ENCODE results near the gene CLTC.
A peak's percentile ranks its signal among the peaks of the same experiment; 100 is the strongest.
"Not testable (repeated sequence)": the region's sequence is repeated elsewhere in the genome, so short reads cannot be mapped to it uniquely, and the experiment has no call there.

Gene CLTC
- long read RNA-seq, donor 1, full-length matches to known transcripts, result 11 of 58 reads
- long read RNA-seq, donor 1, partial matches to known transcripts, result 17 of 58 reads
- long read RNA-seq, donor 1, other reads (novel, unspliced or antisense), result 30 of 58 reads
- long read RNA-seq, donor 2, full-length matches to known transcripts, result 6 of 14 reads
- long read RNA-seq, donor 2, partial matches to known transcripts, result 8 of 14 reads
- long read RNA-seq, donor 2, other reads (novel, unspliced or antisense), result 0 of 14 reads
- long read RNA-seq, donor 3, full-length matches to known transcripts, result 4 of 64 reads
- long read RNA-seq, donor 3, partial matches to known transcripts, result 60 of 64 reads
- long read RNA-seq, donor 3, other reads (novel, unspliced or antisense), result 0 of 64 reads
- long read RNA-seq, donor 4, full-length matches to known transcripts, result 16 of 45 reads
- long read RNA-seq, donor 4, partial matches to known transcripts, result 29 of 45 reads
- long read RNA-seq, donor 4, other reads (novel, unspliced or antisense), result 0 of 45 reads
- long read RNA-seq, donor 5, full-length matches to known transcripts, result 19 of 36 reads
- long read RNA-seq, donor 5, partial matches to known transcripts, result 17 of 36 reads
- long read RNA-seq, donor 5, other reads (novel, unspliced or antisense), result 0 of 36 reads
- long read RNA-seq, donor 6, full-length matches to known transcripts, result 20 of 165 reads
- long read RNA-seq, donor 6, partial matches to known transcripts, result 131 of 165 reads
- long read RNA-seq, donor 6, other reads (novel, unspliced or antisense), result 14 of 165 reads
- long read RNA-seq, donor 7, result 0 reads
- long read RNA-seq, donor 8, full-length matches to known transcripts, result 16 of 45 reads
- long read RNA-seq, donor 8, partial matches to known transcripts, result 29 of 45 reads
- long read RNA-seq, donor 8, other reads (novel, unspliced or antisense), result 0 of 45 reads

DNA sequence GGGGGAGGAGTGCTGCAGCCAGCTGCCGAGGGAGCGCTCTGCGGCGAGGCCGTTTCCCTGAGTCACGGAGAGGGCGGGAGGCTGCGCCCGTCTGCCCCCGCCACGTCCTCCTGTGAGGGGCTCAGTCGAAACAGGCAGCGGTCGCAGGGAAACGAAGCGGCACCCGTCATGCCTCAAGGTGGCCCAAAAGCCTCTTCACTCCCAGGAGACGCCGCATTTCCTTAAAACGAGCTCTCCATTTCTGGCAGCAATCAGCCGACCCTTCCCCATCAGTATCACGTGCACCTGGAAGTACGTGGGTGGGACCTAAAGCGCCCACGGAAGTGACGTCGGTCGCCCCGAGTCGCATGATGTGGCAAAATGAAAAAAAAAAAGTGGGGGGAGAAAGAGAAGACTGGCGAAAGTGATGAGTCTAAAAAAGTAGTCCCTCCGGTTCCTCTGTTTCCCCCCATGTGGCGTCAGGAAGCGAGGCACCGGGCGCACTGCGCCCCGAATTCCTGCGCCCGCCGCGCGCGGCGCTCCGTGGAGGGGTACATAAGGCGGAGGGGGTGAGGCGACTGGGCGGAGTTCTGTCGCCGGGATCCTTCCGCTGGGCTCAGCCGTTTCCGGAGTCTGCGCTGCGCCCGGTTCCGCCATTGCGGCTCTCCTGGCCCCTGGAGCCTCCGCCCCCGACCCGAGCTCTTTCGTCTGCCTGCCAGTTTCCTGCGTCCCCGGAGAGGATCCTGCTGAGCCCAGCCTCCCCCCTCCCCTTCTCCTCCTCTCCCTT is at the start of gene CLTC:
Gene CLTC, plus strand, starts transcription at position 598 of the 766 bp plus-strand sequence. CDS start 237 bp downstream, outside the sequence.
- peak; percentile 100 for DNase-seq

DNA sequence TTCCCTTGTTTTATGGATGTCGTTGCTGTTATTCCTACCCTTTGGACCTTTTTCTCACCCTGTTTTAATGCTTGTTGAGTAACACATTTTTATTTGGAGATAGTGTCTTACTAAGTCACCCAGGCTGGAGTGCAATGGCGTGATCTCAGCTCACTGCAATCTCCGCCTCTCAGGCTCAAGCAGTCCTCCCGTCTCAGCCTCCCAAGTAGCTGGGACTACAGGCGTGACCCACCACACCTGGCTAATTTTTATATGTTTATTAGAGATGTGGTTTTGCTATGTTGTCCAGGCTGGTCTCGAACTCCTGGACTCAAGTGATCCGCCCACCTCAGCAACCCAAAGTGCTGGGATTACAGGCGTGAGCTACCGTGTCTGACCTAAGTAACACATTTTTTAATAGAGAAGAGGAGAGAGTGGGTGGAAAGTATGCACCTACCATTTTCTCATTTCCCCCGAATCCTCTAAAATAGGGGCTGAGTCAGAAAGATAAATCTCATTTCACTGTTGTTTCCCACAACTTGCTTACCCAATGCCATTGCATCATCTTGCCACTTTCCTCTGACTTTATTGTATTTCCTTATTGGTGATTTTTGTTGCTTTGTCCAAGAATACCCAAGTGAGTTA is 47.3 kb upstream of the CLTC start:
- DNase-seq, result no peak

- DNase-seq, result not testable (repeated sequence)
These were observed 35.5 kb upstream of the CLTC start for GRCh38 chr17:59584168-59584567.

GRCh38 chr17:59600169-59600568 is 19.5 kb upstream of the CLTC start:
- DNase-seq, result no peak

DNA sequence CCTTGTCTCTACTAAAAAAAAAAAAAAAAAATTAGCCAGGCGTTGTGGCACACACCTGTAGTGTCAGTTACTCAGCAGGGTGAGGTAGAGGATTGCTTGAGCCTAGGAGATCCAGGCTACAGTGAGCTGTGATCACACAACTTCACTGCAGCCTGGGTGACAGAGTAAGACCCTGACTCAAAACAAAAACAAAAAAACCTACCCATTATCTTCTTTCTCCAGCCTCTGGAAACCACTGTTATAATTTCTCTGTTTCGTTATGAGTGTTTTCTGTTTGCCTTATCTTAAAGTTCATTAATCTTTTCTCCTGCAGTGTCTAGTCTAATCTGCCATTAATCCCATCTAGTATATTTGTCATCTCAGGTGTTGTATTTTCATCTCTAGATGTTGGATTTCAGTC is 18.6 kb upstream of the CLTC start:
- DNase-seq, result no peak

DNA sequence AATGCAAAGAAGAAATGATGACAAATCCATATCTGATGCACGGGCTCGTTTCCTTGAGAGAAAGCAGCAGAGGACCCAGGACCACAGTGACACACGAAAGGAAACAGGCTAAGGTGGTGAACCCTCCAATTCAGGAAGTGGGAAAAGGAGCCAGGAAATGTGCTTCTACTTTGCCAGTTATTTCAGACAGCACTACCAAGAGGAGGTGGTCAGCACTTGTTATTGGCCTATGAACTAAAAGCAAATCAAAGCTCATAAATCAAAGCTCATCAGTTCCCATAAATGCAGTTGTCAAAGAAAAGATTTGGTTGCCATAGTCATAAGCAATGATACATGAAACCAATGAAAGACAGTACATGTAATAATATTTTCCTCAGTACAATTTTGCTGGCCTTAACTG is 12.6 kb upstream of the CLTC start:
- no peak for DNase-seq

- DNase-seq, result no peak
These were observed 11.8 kb upstream of the CLTC start for GRCh38 chr17:59607817-59608403.

- DNase-seq, result no peak
These were observed 8.2 kb upstream of the CLTC start for GRCh38 chr17:59611503-59611902.

- no peak for DNase-seq
These were observed 3.3 kb upstream of the CLTC start for GRCh38 chr17:59616253-59616920.

DNA sequence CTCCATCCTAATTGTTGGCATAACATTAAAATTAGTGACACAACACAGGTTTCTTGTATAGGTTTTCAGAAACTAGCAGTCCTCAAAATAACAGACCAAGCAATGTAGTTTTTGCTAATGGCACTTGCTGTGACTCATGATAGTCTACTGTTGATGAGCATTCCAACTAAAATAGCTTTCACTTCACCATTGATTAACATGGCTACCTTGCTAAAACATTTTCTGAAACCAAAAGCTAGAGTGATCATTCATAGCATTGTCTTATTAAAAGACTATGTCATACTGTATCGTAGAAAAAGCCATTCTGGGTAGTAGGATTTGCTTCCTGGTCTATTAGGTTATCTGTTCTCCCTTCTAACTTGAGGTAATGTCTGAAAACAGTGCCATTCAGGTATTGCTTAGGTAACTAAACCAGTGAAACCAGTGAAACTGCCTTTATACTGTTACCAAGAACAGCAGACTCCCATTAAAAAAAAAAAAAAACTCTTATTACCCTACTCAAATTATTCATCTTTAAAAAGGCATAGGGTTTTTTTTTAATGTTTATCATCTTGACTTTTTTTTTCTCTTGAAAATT is 2.5 kb upstream of the CLTC start:
- no peak for DNase-seq

DNA sequence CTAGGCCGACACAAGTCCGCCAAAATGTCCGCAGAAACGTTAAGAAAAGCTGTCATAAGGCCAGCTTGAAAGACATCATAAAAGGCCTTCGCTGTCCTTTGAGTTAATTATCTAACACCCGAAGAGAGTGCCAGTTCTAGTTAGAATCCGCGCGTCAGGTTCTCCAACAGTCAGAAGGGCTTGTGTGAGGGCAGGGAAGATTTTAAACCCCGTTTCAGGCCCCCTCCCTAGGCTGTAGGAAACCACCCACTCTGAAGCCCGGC is 729 bp upstream of the CLTC start:
- DNase-seq, result no peak

DNA sequence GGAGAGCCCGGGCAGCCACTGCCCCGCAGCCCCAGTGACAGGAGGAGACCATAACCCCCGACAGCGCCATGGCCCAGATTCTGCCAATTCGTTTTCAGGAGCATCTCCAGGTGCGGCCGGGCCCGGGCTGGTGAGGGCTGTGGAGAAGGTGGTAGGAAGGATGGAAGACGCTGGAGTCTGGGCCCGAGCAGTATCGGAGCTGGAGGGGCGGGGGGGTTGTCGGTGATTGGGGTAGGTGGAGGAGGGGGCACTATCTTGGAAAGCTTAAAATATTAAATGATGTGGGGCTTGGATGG is 317 bp downstream of the CLTC start:
- no peak for DNase-seq

DNA sequence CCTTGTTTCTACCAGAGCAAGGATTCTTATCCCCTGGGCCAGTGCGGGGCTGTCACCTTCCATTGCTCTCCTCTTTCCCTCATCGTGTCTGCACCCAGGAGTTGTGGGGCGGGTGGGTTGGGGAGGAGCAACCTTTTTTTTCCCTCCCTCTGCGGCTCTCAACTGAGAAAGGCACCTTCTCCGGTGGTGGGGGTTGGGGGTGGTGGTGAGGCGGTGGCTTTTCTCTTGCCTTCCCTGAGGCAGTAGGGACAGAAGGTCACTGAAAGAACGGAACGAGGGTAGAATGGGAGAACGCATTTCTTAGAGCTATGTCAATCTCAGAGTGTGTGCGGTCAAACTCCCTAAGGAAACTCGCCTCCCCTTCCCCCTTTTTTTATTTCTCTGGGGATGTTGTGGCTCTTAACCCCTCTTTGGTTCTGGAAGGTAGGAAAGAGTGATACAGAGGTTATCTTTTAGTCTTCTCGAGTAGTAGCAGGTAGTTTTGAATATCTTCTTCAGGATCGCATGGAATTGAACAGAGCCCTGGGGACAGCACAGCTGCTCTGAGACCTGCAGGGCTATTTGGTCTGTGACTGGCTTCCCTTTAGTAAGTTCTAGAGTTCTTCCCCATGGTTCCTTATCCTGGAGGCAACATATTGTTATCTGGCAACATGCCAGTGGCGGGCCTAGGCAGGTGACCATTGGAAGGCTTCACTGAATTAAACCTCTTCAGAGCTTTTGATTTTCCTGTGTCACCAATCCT is 994 bp downstream of the CLTC start:
- DNase-seq, result peak; percentile 43

- DNase-seq, result no peak
These were observed 2.1 kb downstream of the CLTC start for GRCh38 chr17:59621771-59622170.

GRCh38 chr17:59623151-59623550 is 3.5 kb downstream of the CLTC start:
- no peak for DNase-seq

DNA sequence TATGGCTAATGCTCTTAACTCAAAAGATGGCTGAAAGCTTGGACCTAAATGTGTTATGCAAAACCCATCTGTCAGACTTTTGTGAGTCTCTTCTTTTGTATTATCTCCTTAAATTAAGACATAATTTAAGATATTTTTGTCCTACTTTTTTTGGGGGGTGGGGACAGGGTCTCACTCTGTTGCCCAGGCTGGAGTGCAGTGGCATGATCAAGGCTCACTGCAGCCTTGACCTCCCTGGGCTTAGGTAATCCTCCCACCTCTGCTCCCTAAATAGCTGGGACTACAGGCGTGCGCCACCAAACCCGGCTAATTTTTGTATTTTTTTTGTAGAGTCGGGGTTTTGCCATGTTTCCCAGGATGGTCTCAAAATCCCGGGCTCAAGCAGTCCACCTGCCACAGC is 7.1 kb downstream of the CLTC start:
- no peak for DNase-seq

DNA sequence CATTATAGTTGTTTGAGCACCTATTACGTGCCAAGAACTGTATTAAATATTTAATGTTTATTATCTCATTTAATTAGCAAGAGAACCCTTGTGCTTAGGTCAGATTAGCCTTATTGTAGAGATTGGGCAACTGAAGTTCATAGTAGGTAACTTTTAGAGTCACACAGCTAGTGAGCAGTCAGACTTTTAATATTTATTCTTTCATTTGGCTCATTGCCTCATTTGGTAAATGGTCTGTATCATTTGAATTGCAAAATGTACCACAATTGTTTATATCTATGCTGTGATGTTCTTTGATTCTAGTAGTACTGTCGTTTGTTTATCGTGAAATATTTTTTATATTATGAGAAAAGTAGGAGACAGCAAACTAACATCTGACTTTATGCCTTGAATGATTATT is 7.6 kb downstream of the CLTC start:
- no peak for DNase-seq

DNA sequence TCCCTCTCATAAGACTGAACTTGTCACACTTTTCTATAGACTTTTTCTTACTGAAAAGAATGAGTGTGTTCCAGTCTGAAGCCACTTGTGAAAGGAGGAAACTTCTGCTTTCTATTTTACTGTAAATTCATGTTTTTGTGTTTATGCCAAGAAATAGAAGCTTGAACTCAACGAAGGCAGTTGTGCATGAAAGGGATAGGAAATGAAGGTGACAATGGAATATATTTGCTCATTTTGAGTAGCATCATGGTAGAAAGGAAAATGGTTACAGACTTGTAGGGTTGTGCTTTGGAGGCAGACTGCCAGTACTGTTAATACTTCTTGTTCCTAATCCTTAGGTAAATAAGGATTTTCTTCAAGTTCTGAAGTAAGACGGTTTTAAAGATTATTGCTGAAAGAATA is 8.1 kb downstream of the CLTC start:
- no peak for DNase-seq

DNA sequence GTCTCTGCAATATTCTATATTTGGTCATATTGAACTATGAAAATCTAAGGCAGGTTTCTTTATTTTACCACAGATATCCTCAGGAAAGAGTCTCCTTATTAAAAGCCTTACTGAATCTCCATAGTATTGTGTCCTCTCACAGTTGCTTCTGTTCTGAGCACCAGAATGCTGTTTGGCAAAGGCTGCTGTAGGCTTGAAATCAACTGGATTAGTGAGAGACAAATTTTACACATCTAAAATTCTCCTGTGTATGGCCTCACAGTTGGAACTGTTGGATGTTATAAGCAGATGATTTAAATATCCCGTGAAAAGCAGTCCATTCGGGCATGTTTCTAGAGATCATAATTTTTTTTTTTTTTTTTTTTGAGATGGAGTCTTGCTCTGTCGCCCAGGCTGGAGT is 9.5 kb downstream of the CLTC start:
- DNase-seq, result no peak

DNA sequence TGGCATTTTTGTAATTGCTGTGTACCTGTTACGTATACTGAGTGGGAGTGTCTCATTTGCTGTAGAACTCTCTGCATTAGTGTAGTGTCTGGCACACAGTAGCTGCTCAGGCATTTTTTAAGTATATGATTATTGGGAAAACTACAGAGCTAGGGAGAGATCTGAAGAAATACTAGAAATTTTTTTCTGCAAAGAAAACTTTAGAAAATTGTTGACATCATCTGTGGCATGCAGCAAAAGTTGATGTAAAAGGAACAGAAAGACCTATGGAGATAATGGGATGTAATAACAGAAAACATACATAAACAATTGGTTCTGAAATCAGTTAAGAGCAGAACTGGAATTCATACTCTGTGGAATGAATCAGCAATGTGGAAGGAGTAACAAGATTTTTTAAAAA is 11.6 kb downstream of the CLTC start:
- DNase-seq, result no peak

- no peak for DNase-seq
These were observed 12.7 kb downstream of the CLTC start for GRCh38 chr17:59632398-59632797.
